HTERT RPE-1 (cell line): ENCODE results near the gene CREB3.

ENCODE experiments used
- in situ Hi-C: fragments of 300-500 bp; cut with MboI; formaldehyde crosslinking; loops from 4 replicates; pipeline ENCODE4 v1.14.3; 2020; ENCODE audit warnings: low sequenced_read_pairs

The CREB3 gene

DNA sequence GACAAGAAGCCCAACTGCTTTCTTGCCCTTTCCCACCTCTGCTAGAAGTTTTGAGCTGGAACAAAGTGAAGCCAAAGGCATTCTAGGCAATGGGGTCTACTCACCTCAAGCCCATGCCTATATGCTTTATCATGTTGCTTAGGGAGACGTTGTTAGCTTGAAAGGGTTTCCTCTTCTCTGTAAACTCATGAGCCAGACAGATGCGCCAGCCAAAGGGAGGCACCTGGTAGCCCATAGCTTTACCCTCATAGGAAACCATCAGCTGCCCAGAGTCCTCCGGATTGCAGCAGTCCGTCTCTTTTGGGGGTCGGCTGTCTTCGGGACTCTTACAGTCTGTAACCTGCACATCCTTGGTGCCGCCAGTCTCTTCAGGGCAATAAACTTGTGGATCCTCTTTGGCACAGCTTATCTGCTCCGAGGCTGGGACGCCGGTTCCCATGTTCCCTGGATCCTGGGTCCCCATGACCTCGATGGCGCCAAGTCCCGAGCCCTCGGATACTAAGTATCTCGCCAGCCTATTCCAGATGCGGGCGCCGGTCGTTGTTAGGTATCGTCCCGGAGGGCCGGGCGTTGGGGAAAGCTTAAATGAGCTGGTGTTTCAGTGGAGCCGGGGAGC is 15.9 kb downstream of the CREB3 start:
- in situ Hi-C loops: no loop called here

DNA sequence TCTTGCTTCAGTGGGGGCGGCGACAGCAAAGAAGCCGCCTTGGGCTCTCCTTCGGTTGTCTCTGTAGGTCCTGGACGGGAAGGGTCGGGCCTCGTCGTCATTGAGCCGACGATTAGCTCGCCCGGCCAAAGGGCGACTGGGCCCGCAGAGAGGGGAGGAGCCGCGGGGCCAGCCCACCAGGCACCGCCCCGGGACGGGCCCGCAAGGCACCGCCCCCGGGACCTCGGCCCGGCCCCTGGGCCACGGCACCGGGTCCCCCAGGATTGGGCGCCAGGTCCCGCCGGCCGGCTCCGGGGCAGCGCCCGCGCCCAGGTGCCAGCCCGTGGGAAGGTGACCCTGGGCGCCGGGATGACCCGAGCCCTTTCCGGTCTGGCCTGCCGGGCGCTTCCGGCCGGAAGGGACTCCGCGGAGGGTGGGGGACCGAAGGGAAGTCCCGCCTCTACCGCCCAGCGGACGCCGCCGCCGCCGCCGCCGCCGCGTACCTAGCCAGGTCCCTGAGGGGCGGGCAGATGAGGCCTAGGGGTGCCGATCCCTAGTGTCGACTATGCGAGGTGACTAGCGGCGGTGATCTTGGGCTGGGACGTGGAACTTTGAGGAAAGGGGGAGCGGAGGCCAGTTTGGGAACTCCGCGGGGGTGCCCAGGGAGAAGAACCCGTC is 16.5 kb downstream of the CREB3 start, which contains the start of the genes GBA2 and RGP1:
Gene GBA2, minus strand, starts transcription at position 371 of the 657 bp plus-strand sequence. CDS start 524 bp downstream, outside the sequence.
Gene RGP1, plus strand, starts transcription at position 430 of the 657 bp plus-strand sequence. CDS start 469 bp downstream, outside the sequence.
- in situ Hi-C loops: no loop called here

DNA sequence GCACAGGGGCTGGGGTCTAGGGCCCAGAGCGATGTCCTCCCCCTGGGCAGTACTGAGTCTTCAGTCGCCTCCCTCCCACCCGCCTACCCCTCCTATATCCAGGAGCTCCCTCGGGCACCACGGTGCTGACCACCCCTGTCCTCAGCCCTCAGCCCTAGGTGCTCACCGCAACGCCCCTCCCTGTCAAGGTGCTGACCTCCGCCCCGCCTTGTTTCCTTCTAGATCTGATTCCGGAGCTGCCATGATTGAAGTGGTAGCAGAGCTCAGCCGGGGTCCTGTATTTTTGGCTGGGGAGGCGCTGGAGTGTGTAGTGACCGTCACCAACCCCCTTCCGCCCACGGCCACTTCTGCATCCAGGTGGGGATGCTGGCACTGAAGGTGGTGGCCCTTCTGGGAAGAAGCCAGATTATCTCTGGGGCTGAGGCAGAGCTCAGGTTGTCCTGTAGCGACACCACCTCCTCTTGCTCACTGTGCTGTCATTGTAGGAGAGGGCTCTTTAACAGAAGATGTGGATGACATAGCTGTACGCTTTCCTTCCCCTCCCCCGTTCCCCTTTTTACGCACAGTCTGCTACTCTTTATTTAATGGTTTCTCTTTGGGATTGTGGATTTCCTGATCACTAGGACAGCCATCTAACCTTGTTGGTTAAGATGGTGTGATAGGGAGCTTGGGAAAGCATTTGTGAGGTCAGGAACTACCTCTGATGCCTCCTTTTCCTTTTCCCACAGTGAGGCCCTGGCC is 17.2 kb downstream of the CREB3 start:
- in situ Hi-C loops: no loop called here

DNA sequence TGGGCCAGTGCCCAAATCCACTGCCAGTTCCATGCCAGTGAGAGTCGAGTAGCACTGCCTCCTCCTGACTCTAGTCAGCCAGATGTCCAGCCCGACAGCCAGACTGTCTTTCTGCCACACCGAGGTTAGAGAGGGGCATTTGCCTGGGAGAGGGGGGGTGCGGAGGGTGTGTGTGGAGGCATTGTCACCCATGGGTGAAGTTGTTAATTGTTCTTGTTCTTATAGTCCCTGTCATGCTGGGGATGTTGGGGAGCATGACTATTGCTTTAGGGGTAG is 17.7 kb downstream of the CREB3 start:
- in situ Hi-C loops: no loop called here

DNA sequence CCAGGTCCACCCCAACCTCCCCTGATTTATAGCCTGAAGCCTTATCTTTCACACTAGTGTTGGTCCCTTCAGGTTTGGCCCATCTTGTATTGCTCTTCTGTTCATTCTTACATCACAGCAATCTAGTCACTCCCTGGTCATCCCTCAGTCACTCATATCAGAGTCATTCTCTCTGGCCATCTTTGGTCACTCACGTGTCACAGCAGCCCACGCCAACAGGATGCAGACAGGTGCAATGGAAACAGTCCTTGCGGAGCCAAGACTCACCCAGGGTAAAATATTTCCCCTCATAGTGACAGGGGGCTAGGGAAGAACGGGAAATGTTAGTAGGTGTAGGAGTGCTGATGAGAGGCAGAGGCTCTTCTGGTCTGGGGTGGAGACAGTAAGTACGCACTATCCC is 21.0 kb downstream of the CREB3 start:
- in situ Hi-C loops: no loop called here

DNA sequence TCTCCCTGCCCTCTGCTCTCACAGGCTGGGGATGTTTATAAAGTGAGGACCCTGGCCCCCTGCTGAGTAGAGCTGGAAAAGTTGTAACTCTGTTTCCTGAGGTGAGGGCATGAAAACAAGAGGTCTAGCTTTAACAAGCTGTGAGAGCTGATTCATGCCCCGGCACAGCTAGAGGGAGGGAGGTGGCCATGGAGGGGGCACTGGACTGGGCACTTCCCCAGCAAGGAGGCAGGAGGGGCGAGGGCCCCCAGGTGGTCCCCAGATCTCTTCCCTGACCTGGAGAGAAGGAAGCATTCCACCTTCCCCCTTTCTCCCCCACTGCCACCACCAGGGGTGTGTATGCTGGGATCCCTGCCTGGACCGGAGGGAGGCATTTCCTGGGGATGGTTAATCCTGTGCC is 21.8 kb downstream of the CREB3 start, which contains the start of gene MSMP:
Gene MSMP, minus strand, starts transcription at position 13 of the 400 bp plus-strand sequence. CDS start 147 bp downstream, outside the sequence.
- in situ Hi-C loops: no loop called here

DNA sequence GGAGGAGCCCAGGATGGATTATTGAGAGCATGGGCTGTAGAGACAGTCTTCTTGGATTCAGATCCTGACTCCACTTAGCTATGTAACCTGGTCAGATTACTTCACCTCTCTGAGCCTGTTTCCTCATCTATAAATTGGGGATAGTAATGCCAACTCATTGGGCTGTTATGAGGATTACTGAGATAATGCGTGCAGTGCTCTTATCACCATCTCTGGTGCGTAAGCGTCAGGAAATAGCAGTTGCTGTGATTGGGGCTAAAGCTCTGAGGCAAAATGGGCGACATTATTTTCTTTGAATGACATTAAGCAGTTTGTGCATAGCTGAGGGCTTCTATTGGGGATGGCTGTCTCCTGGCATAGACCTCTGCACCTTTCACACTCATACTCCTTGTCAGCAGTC is 22.6 kb downstream of the CREB3 start:
- in situ Hi-C loops: no loop called here

DNA sequence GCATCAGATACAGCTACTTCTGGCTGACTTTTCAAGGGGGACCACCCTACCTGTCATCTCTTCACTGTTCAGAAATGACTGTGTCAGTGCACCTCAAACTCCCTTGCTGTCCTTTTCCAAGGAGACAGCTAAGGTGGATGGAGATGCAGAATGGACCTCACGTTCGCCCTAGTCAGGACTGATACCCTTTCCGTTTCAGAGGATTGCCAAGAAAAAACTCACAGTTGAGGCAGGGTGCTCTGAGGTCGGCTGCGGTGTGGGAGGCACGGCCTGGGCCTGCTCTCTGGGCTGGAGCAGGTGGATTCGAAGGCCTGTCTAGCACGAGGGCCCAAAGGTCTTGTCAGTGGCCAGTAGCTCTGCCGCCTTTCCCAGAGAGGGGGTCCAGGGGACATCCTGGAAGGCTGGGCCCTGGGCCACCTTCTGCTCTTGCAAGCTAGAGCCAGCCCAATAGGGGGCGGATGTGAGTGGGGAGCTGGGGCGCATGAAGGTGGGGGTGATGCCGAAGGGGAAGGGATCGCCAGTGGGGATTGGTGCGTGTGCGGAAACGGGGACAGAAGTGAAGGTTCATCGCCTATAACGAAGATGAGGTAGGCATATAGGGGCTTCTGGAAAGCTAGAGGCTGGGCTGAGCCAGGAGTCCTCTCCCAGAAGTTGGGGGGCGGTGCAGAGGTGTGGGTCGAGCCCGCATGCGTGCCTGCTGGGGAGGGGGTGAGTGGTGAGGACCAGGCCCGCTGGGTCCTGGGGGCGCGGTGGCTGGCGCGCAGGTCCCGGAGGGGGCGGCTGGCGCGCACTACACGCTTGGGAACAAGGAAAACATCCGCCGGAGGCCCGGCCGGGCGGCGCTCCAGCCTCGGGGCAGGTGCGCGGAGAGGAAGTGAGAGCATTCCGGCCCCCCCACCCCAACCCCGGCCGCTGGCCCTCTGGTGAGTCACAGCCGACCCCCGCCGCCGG is 24.1 kb downstream of the CREB3 start:
- in situ Hi-C loops: no loop called here

DNA sequence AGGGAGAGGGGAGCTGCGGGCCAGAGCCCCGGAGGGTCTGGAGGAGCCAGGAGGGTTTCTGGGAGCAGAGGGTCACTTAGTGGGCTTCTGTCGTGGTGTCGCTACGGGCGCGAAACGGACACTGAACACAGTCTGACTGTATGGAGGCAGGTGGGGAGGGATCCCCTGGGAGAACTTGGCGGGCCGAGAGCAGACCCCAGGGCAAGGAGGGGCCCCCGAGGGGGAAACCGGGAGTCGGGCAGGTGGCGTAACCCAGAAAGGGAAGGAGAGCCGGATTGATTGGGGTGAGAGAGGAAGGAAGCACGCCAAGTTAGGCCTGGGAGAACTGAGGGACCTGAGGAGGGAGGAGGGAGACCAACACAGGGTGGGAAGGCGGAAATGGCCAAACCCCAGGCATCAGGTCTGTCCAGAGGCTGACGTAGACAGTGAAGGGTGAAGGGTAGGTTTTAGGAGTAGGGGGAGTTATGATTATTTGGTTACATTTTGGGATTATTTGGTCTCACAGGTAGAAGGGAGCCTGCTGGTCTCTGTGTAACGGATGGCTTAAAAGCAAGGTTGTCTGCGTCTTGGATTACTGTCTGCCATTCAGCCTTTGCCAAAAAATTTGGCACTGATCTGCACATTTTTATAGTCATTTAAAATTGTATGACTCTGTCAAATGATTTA is 24.9 kb downstream of the CREB3 start:
- in situ Hi-C loops: no loop called here

DNA sequence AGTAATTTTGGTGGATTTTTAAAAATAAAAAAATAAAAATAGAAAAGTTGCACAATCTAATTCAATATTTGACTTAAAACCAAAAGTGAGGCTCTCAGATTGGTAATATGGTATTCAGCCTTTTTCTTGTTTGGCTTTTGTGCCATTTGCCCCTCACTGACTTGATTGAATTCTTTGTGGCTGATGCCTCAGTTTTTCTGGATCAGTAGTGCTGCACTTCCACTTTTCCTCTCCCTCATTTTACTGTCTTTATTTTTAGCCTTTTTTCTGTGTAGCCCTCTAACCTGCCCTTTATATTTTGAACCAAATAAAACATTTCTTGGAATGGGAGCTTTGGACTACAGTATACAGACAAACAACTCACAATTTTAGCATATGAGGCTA is 25.4 kb downstream of the CREB3 start:
- in situ Hi-C loops: no loop called here

DNA sequence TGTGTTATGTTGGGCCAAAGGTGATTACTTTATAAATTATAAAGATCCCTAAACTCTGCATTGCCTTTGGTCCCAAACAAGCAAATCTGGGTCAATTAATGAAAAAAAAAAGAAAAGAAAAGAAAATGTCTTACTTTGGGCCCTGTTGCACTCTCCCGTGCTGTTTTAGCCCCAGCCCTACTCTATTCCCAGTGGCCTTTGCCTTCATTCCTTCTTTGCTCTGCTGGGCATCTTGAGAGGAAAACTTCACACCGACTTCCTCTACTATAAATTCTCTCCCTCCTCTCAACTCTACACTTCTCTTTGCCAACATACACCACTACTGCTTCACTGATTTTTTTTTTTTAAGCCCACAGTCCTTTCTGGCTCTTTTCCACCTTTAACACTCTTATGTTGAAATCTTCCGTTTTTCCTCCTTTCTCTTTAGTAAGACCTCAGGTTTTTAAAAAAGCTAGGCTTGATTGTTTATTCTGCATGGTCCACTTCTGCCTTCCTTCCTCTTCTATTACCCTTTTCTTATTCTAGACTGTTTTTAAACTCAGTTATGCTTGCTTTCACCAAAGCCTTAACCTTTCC is 26.1 kb downstream of the CREB3 start:
- in situ Hi-C loops: no loop called here

DNA sequence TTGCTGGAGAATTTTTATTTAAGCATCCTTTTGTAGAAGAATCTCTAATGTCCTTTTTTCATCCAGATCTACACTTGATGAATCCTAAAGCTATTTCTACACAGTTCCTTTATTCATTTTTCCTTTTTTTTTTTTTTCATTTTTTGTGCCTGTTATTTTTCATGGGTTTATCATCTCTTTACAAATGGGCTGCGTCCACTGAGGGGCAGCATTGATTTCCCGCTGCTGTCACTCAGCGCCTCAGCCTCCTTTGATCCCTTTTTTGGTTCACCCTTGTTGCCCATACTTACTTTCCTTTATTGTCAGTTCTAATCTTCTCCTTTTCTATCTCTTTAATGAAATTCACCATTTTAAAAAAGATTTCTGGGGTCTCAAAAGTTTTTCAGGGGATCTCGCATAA is 27.3 kb downstream of the CREB3 start:
- in situ Hi-C loops: no loop called here

DNA sequence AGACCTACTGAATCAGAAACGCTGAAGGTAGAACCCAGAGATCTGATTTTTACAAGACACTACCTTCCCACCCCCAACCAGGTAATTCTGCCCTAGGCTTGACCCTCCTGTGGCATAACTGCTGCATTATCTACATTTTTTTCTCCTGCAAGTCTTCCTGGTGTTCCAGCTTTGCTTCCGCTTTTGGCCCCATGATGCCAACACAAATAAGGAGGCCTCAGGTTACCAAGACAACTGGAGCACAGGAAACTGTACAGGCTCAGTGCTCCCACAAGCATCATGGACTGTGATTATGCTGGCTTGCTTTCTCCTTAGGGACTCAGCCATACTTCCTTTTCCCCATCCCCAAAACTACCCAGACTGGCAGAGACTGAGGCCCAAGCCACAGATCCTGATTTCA is 28.2 kb downstream of the CREB3 start:
- in situ Hi-C loops: no loop called here

DNA sequence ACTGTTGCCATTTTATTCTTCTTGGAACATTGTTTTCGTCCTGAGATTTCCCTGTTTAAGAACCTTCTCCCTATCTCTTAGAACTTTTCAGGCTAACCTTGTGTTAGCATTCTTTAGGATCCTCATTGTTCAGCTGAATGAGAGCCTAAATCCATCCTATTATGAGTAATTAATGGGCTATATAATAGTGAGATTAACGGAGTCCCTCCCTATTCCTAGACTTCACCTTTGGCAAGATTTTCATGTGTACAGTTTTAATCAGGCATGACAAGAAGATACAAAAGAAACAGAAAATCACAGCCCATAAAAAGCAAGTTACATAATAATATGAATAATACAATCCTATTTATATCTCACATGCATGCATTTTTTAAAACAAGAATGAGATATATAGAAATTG is 30.7 kb downstream of the CREB3 start:
- in situ Hi-C loops: no loop called here

DNA sequence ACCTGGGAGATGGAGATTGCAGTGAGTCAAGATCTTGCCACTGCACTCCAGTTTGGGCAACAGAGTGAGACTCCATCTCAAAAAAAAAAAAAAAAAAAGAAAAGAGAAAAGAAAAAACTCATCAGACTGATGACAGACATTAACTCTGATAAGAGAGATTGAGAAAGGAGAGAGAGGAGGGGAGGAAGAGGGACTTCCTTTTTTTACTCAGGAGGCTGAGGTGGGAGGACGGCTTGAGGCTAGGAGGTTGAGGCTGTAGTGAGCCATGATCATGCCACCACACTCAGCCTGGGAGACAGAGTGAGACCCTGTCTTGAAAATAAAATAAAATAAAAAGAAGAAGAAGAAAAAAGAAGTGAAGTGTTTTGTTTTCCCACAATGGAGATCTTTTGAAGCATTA is 31.3 kb downstream of the CREB3 start:
- in situ Hi-C loops: no loop called here

DNA sequence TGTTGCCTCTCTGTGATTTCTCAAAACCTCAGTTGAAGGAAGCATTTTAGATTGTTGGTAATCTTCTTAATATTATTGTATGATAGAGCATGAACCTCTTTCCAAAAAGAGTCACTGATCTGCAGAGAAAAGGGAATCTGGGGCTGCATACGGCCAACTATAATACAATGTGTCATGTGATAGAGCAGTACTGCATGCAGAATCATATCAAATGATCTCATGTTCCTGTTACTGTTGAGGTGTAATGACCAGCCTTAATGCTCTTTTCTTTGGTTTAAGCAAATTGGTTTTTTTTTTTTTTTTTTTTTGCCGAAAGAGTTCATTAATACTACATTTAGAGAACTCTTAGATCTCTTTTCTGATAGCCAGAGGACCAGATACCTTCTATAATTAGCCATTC is 34.5 kb downstream of the CREB3 start:
- in situ Hi-C loops: no loop called here

DNA sequence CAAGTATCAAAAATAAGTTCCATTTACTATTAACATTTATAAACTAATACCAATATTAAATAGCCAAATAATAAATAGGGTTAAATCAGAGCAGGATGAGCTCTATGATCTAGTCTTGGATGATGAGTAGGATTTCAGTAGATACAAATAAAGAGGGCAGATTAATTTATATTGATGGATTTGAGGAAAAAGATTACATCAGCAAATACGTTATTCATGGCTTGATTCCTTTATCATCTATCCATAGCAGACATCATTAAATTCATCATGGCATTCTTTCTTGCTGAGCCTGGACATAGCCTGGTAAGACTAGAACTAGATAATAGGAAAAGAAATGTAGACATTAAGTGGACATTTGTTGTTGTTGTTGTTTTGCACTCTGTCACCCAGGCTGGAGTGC is 35.0 kb downstream of the CREB3 start:
- in situ Hi-C loops: no loop called here

DNA sequence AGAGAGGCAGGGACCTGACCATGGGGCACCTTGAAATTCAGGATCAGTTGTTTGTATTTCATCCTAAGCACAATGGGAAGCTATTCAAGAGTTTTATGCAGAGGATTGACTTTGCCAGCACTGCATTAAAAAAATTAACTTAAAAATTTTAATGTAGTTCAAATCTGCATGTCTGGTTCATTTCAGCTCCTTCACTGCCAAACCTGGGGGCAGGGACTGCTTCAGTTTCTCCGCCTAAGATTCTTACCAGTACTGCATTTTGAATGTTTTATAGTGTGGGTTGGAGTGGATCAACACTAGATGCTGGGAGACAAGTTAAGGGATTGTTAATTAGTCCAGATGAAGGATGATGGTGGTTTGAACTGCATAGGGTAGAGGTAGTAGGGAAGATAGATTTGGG is 37.3 kb downstream of the CREB3 start:
- in situ Hi-C loops: no loop called here

DNA sequence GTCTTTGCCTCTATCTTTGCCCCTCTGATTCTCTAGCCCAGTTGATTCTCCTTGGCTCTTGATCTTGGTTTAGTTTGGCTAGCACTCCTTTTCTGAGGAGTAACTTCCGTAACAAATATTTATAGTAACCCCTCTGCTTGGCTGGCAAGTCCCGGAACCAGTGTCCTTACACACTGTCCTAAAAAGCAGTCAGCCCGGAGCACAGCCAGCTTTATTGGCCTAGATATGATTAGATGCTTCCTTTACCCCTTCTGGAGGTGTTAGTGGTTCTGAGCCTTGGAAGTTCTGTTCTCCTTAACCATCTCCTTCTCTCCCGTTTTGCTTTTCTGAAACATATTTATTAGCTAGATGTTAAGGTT is 38.6 kb downstream of the CREB3 start:
- in situ Hi-C loops: no loop called here

DNA sequence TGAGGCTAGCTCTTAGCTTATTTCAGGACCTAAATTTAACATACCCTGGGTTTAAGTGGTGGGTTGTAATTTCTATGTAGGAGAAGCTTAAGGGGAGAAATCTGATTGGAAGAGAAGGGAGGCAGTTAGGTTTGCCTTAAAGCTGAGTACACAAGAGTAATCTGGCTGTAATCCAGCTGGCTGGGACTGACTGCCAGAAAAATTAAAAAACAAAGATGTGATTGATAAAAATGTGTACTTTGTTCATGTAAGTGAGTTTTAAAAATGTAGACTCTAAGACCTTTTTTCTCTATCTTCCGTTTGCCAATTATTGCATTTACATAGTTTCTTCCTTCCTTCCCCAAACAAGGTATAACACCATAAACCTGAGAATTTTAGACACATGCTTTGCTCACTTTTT is 39.1 kb downstream of the CREB3 start:
- in situ Hi-C loops: no loop called here
